MM.1S (cell line): ENCODE measurements around the gene SNX33.

Experiments
- EZH2 ChIP-seq: fragments of 300-600 bp; sonication (generic); optimal IDR thresholded peaks from 2 replicates; pipeline ENCODE3; 2017; ENCODE audit warnings: low read depth, mild to moderate bottlenecking, antibody characterized with exemption, low read length, mixed read lengths
- EZH2phosphoT487 ChIP-seq: fragments of 300-600 bp; sonication (generic); IDR thresholded peaks from 2 replicates; pipeline ENCODE4 v1.6.1; 2018; ENCODE audit warnings: antibody characterized with exemption, low read length
- TF ChIP-seq, protein P1 (sequence below): fragments of 300-600 bp; sonication (generic); IDR thresholded peaks from 2 replicates; pipeline ENCODE4 v1.5.1; 2016; ENCODE audit warnings: antibody characterized with exemption, low read length, mixed read lengths

DNA sequence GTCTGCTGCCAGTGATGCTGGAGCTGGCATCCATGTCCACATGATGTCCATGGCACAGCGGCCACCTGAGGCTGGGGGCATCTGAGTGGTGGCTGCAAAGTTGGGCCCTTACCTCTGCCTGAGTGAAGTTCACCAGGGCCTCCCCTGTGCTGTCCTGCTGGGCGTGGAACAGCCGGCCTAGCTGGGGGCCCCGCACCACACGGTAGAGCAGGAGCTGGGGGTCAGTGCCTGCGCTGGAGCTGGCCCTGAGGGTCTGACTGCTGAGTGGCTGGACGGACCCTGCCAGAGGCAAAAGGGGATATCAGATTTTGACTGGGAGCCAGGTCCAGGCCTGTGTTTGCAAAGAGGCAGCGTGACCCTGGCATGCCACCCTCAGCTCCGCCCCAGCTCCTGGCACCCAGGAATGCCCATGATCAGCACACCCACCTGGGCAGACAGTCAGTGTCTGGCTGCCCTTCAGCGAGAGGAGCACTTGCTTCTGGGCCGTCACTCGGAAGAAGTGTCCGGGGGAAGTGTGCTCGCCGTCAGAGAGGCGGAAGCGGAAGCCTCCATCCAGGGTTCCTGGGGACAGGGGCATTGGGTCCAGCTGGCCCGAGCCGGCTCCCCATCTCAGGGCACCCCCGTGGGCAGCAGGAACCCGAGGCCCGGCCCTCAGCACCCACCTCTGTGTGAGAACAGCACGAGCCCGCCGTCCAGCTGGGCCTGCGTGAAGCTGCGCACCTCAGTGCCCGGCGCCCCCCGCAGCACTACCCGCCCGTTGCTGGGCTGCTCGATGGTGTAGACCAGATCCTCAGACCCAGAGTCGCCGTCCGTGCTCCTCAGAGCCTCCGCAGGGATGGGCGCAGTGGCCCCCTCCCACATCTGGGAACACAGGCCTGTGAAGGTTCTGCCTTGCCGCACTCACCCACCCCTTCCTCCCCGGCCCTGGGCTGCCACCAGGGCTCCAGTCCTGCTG, 34.7 kb downstream of the SNX33 start:
- TF ChIP-seq, protein P1, sequence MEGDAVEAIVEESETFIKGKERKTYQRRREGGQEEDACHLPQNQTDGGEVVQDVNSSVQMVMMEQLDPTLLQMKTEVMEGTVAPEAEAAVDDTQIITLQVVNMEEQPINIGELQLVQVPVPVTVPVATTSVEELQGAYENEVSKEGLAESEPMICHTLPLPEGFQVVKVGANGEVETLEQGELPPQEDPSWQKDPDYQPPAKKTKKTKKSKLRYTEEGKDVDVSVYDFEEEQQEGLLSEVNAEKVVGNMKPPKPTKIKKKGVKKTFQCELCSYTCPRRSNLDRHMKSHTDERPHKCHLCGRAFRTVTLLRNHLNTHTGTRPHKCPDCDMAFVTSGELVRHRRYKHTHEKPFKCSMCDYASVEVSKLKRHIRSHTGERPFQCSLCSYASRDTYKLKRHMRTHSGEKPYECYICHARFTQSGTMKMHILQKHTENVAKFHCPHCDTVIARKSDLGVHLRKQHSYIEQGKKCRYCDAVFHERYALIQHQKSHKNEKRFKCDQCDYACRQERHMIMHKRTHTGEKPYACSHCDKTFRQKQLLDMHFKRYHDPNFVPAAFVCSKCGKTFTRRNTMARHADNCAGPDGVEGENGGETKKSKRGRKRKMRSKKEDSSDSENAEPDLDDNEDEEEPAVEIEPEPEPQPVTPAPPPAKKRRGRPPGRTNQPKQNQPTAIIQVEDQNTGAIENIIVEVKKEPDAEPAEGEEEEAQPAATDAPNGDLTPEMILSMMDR: no peak
- TF ChIP-seq EZH2 (no peak), EZH2phosphoT487 (no peak)
